Activated T-helper 2 cell treated with anti-CD3 and anti-CD28 coated beads, Interferon-gamma antibody, Interleukin-2, Interleukin-4, amounts not matched to agents 10 μg/mL and 5 μg/mL and 100 μg/mL, durations not matched to agents 14 hours and 24 hours and 36 hours (primary cell): ENCODE measurements around the gene NLRP7. TPM values are rescaled to one million over a fixed set of nuclear protein-coding genes. Genes with fewer than 3 reads are reported as not detected.
"Not testable (repeated sequence)": the region's sequence is repeated elsewhere in the genome, so short reads cannot be mapped to it uniquely, and the experiment has no call there.

Source experiments
- DNase-seq: peaks from one replicate; pipeline ENCODE4 v3.0.0; 2021; ENCODE audit warnings: low spot score
- H3K27ac Mint-ChIP-seq: one replicate; pipeline ENCODE4 v1.8.0; 2021; ENCODE audit warnings: mixed read lengths
- H3K27me3 Mint-ChIP-seq: one replicate; pipeline ENCODE4 v1.8.0; 2021; ENCODE audit warnings: low read depth, mixed read lengths
- H3K36me3 Mint-ChIP-seq: one replicate; pipeline ENCODE4 v1.8.0; 2021; ENCODE audit warnings: low read depth, mixed read lengths
- H3K4me1 Mint-ChIP-seq: one replicate; pipeline ENCODE4 v1.8.0; 2021; ENCODE audit warnings: low read depth, mixed read lengths
- H3K4me3 Mint-ChIP-seq: one replicate; pipeline ENCODE4 v1.8.0; 2021; ENCODE audit warnings: low read depth, mild to moderate bottlenecking, moderate library complexity, mixed read lengths
- H3K9me3 Mint-ChIP-seq: one replicate; pipeline ENCODE4 v1.8.0; 2021; ENCODE audit warnings: mixed read lengths
- intact Hi-C: fragments of 100-400 bp; cut with micrococcal nuclease; formaldehyde crosslinking; loops from one replicate; pipeline ENCODE4 v1.15.1; 2023
- total RNA-seq: library from RNA; stranded (reverse); gene quantifications from 2 replicates; pipeline ENCODE4 v1.2.3, GENCODE V29; 2022

NLRP7 gene
- total RNA-seq = not detected in 2 replicates

DNA sequence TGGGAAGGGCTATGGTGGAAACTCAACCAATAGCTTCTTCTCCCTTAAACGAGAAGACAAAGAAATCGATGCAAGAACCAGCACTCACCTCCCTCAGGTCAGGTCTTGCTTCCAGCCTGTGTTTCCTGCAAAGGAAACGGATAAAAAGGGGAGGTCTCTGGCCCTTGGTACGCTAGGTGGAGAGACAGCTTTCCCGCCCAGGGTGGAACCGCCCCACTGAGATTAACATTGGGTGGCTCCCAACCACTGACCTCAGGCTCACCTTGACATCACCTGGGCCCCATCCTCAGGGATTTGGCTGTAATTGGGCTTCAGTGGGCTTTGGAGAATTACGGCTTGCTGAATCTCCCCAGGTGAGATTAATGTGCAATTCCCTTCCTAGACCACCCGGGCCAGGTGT, at the start of gene NLRP7:
TSS of gene NLRP7 (minus strand) at position 150 of the 400 bp plus-strand sequence.
- H3K27ac Mint-ChIP-seq = no peak within 1 kb of the TSS
- intact Hi-C loops = no loop called here
- no peaks in the 10 kb centered on the region for H3K4me1 Mint-ChIP-seq
- H3K27me3 Mint-ChIP-seq = peaks cover 3% of the 10 kb centered on the region
- no peak for DNase-seq
- no peak within 1 kb of the TSS for H3K4me3 Mint-ChIP-seq
- H3K36me3 Mint-ChIP-seq = no peaks in the 10 kb centered on the region
- no peaks in the 10 kb centered on the region for H3K9me3 Mint-ChIP-seq

GRCh38 chr19:54995561-54995960, 48.2 kb upstream of the NLRP7 start:
- no peak overlapping the region for H3K4me3 Mint-ChIP-seq
- H3K27ac Mint-ChIP-seq = no peak overlapping the region
- no peaks in the 10 kb centered on the region for H3K27me3 Mint-ChIP-seq
- no peaks in the 10 kb centered on the region for H3K4me1 Mint-ChIP-seq
- intact Hi-C loops = no loop called here
- peaks cover 3% of the 10 kb centered on the region for H3K9me3 Mint-ChIP-seq
- peaks cover 4% of the 10 kb centered on the region for H3K36me3 Mint-ChIP-seq
- no peak for DNase-seq

GRCh38 chr19:54989531-54989930, 42.2 kb upstream of the NLRP7 start:
- H3K27me3 Mint-ChIP-seq, intact Hi-C loops, DNase-seq, H3K4me1 Mint-ChIP-seq, H3K27ac Mint-ChIP-seq, H3K36me3 Mint-ChIP-seq, H3K4me3 Mint-ChIP-seq, H3K9me3 Mint-ChIP-seq: not testable (repeated sequence)

DNA sequence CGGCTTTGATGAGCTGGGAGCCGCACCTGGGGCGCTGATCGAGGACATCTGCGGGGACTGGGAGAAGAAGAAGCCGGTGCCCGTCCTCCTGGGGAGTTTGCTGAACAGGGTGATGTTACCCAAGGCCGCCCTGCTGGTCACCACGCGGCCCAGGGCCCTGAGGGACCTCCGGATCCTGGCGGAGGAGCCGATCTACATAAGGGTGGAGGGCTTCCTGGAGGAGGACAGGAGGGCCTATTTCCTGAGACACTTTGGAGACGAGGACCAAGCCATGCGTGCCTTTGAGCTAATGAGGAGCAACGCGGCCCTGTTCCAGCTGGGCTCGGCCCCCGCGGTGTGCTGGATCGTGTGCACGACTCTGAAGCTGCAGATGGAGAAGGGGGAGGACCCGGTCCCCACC, 35.2 kb upstream of the NLRP7 start:
- intact Hi-C loops, H3K27ac Mint-ChIP-seq, H3K4me1 Mint-ChIP-seq, H3K4me3 Mint-ChIP-seq, H3K36me3 Mint-ChIP-seq, DNase-seq, H3K27me3 Mint-ChIP-seq, H3K9me3 Mint-ChIP-seq: not testable (repeated sequence)

- DNase-seq, intact Hi-C loops, H3K4me3 Mint-ChIP-seq, H3K27me3 Mint-ChIP-seq, H3K4me1 Mint-ChIP-seq, H3K9me3 Mint-ChIP-seq: not testable (repeated sequence)
- peak overlapping the region; percentile 52 for H3K27ac Mint-ChIP-seq
- peaks cover 11% of the 10 kb centered on the region for H3K36me3 Mint-ChIP-seq
These were observed 26.1 kb upstream of the NLRP7 start for GRCh38 chr19:54973229-54974090.

- H3K4me1 Mint-ChIP-seq, H3K27ac Mint-ChIP-seq, intact Hi-C loops, H3K4me3 Mint-ChIP-seq, H3K27me3 Mint-ChIP-seq, DNase-seq, H3K9me3 Mint-ChIP-seq: not testable (repeated sequence)
- peaks cover 11% of the 10 kb centered on the region for H3K36me3 Mint-ChIP-seq
These were observed 24.1 kb upstream of the NLRP7 start for GRCh38 chr19:54971446-54971845.

DNA sequence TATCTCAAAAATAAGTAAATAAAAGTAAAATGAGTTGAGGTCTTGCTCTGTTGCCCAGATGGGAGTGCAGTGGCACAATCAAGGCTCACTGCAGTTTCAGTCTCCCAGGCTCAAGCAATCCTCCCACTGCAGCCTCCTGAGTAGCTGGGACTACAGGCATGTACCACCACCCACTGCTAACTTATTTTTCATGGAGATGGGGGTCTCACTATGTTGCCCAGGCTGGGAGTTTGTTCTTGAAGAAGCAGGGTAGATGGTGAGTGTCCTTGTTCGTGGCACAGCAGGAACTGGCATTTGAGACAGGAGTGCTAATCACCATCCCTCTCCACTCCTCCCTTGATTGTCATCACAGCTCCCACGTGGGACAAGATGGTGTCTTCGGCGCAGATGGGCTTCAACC, 22.3 kb upstream of the NLRP7 start:
- Mint-ChIP-seq H3K4me3 (no peak overlapping the region), H3K27ac (no peak overlapping the region), H3K4me1 (peaks cover 8% of the 10 kb centered on the region), H3K36me3 (peaks cover 11% of the 10 kb centered on the region), H3K27me3 (no peaks in the 10 kb centered on the region), H3K9me3 (peaks cover 4% of the 10 kb centered on the region)
- intact Hi-C loops = no loop called here
- DNase-seq = no peak

DNA sequence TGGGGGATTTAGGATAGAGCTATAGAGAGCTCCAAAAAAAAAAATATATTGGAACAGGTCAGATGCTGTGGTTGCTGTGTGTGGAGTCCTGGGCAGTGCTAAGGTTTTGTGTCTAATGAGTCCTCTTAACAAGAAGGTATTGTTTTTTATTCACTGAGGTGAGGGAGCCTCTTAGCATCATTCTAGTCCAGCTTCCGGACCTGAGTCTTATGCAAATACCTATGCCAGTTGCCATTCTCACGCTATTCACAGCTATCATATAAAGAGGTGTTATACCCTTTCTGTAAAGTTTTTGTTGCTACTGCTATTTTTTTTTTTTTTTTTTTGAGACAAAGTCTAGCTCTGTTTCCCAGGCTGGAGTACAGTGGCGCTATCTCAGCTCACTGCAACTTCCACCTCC, 20.3 kb upstream of the NLRP7 start:
- no peak for DNase-seq
- Mint-ChIP-seq H3K27me3 (no peaks in the 10 kb centered on the region), H3K27ac (no peak overlapping the region), H3K36me3 (peaks cover 6% of the 10 kb centered on the region), H3K9me3 (peaks cover 4% of the 10 kb centered on the region), H3K4me1 (no peaks in the 10 kb centered on the region), H3K4me3 (peak overlapping the region; percentile 41)
- intact Hi-C loops = no loop called here

DNA sequence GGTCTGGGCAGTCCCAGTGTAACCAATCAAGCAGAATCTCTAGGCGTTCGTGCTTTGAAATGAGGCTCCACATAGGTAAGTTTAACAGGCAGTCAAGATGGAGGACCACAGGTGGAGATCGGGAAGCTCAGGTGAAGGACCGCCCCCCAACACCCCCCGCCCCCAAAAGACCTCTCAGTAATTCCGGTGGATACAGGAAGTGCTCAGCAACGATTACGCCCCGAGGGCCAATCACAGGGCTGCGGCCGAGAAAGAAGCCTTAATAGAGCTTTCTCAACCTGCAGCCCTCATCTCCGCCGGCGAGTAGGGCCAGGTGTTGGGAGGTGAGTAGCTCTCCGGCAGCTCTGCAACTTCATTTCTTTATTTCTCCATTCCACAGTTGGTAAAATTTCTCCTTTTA, 17.7 kb upstream of the NLRP7 start:
- intact Hi-C loops, H3K4me3 Mint-ChIP-seq, H3K27ac Mint-ChIP-seq, H3K4me1 Mint-ChIP-seq, DNase-seq, H3K9me3 Mint-ChIP-seq, H3K36me3 Mint-ChIP-seq, H3K27me3 Mint-ChIP-seq: not testable (repeated sequence)

- intact Hi-C loops = no loop called here
- peaks cover 4% of the 10 kb centered on the region for H3K27me3 Mint-ChIP-seq
- H3K4me1 Mint-ChIP-seq = peaks cover 7% of the 10 kb centered on the region
- H3K9me3 Mint-ChIP-seq = no peaks in the 10 kb centered on the region
- no peak overlapping the region for H3K27ac Mint-ChIP-seq
- DNase-seq = no peak
- peak overlapping the region; percentile 37 for H3K4me3 Mint-ChIP-seq
- no peaks in the 10 kb centered on the region for H3K36me3 Mint-ChIP-seq
These were observed 12.5 kb upstream of the NLRP7 start for GRCh38 chr19:54959840-54960239.

DNA sequence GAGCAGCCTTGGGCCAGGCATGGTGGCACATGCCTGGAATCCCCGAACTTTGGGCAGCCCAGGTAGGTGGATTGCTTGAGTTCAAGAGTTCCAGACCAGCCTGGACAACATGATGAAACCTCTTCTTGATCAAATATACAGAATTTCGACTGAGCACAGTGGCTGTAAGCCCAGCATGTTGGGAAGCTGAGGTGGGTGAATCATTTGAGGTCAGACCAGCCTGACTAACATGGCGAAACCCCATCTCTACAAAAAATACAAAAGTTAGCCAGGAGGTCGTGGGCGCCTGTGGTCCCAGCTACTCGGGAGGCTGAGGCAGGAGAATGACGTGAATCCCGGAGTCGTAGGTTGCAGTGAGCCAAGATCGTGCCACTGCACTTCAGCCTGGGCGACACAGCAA, 8.0 kb upstream of the NLRP7 start:
- DNase-seq = no peak
- no peak overlapping the region for H3K4me3 Mint-ChIP-seq
- H3K27ac Mint-ChIP-seq = no peak overlapping the region
- H3K27me3 Mint-ChIP-seq = peaks cover 4% of the 10 kb centered on the region
- intact Hi-C loops = no loop called here
- no peaks in the 10 kb centered on the region for H3K9me3 Mint-ChIP-seq
- no peaks in the 10 kb centered on the region for H3K36me3 Mint-ChIP-seq
- peaks cover 7% of the 10 kb centered on the region for H3K4me1 Mint-ChIP-seq

- H3K27ac Mint-ChIP-seq, intact Hi-C loops, H3K4me3 Mint-ChIP-seq, H3K9me3 Mint-ChIP-seq, H3K36me3 Mint-ChIP-seq, H3K27me3 Mint-ChIP-seq, DNase-seq, H3K4me1 Mint-ChIP-seq: not testable (repeated sequence)
These were observed 6.0 kb upstream of the NLRP7 start for GRCh38 chr19:54953345-54953713.

GRCh38 chr19:54952591-54953344, 5.4 kb upstream of the NLRP7 start:
- peaks cover 6% of the 10 kb centered on the region for H3K27me3 Mint-ChIP-seq
- H3K4me1 Mint-ChIP-seq = no peaks in the 10 kb centered on the region
- no peak overlapping the region for H3K27ac Mint-ChIP-seq
- no peaks in the 10 kb centered on the region for H3K9me3 Mint-ChIP-seq
- intact Hi-C loops = no loop called here
- no peaks in the 10 kb centered on the region for H3K36me3 Mint-ChIP-seq
- H3K4me3 Mint-ChIP-seq = no peak overlapping the region
- no peak for DNase-seq
